ENCODE measurements around the gene IGHMBP2. TPM values are rescaled to one million over a fixed set of nuclear protein-coding genes. Genes with fewer than 3 reads are reported as not detected.

IGHMBP2 gene
- total RNA-seq, 1 experiment from 2014 or later, result 48.7 TPM

- no peaks in the 10 kb centered on the region for H3K4me1 ChIP-seq (ENCODE audit: insufficient read depth, low read length, poor library complexity, severe bottlenecking)
- no TSS peak for BruUV-seq (replicated peaks)
- no peak for DNase-seq (ENCODE audit: low spot score)
- H3K4me3 ChIP-seq (ENCODE audit: low read depth, low read length, poor library complexity, severe bottlenecking), result no peak overlapping the region
- ChIA-PET CTCF (no interaction called here), POLR2A (ENCODE audit: low non-redundant PET) (no interaction called here)
- H3K9me3 ChIP-seq (ENCODE audit: low read depth, low read length, poor library complexity, severe bottlenecking), result no peaks in the 10 kb centered on the region
- no peaks in the 10 kb centered on the region for H3K27me3 ChIP-seq (replicated peaks; ENCODE audit: insufficient read depth, low read depth, low read length, poor library complexity)
- no peaks in the 10 kb centered on the region for H3K36me3 ChIP-seq (ENCODE audit: insufficient read depth, low read length, poor library complexity, severe bottlenecking)
- H3K27ac ChIP-seq (ENCODE audit: low read depth, low read length, poor library complexity, severe bottlenecking), result no peak overlapping the region
- TF ChIP-seq EZH2 (IDR thresholded peaks at IDR 0.05; ENCODE audit: borderline replicate concordance, low read depth, low read length, poor library complexity, severe bottlenecking), result no peak
- TF ChIP-seq CTCF (conservative IDR thresholded peaks at IDR 0.05; ENCODE audit: low read depth, low read length), result no peak
- intact Hi-C loops (cut with micrococcal nuclease; ENCODE audit: unreplicated experiment), result loop anchor here (5.0 kb wide), 1 partner anchor 132 kb away; no protein-coding TSS in a partner anchor
Observed at GRCh38 chr11:68954836-68955606, 51.3 kb downstream of the IGHMBP2 start.

GRCh38 chr11:68955607-68955958 is 51.9 kb downstream of the IGHMBP2 start:
- no peak overlapping the region for H3K4me3 ChIP-seq (ENCODE audit: low read depth, low read length, poor library complexity, severe bottlenecking)
- no TSS peak for BruUV-seq (replicated peaks)
- DNase-seq (ENCODE audit: low spot score), result no peak
- TF ChIP-seq EZH2 (IDR thresholded peaks at IDR 0.05; ENCODE audit: borderline replicate concordance, low read depth, low read length, poor library complexity, severe bottlenecking), result no peak
- no peak for TF ChIP-seq CTCF (conservative IDR thresholded peaks at IDR 0.05; ENCODE audit: low read depth, low read length)
- POLR2A ChIA-PET (ENCODE audit: low non-redundant PET), result no interaction called here
- H3K9me3 ChIP-seq (ENCODE audit: low read depth, low read length, poor library complexity, severe bottlenecking), result no peaks in the 10 kb centered on the region
- no peaks in the 10 kb centered on the region for H3K36me3 ChIP-seq (ENCODE audit: insufficient read depth, low read length, poor library complexity, severe bottlenecking)
- no peaks in the 10 kb centered on the region for H3K4me1 ChIP-seq (ENCODE audit: insufficient read depth, low read length, poor library complexity, severe bottlenecking)
- no peak overlapping the region for H3K27ac ChIP-seq (ENCODE audit: low read depth, low read length, poor library complexity, severe bottlenecking)
- intact Hi-C loops (cut with micrococcal nuclease; ENCODE audit: unreplicated experiment), result no loop called here
- no peaks in the 10 kb centered on the region for H3K27me3 ChIP-seq (replicated peaks; ENCODE audit: insufficient read depth, low read depth, low read length, poor library complexity)
- CTCF ChIA-PET, result interaction anchor here (0.6 kb wide), 1 partner anchor 265 kb away, joined by 3 read pairs; no protein-coding TSS in a partner anchor

- TF ChIP-seq EZH2 (IDR thresholded peaks at IDR 0.05; ENCODE audit: borderline replicate concordance, low read depth, low read length, poor library complexity, severe bottlenecking) (no peak), CTCF (conservative IDR thresholded peaks at IDR 0.05; ENCODE audit: low read depth, low read length) (peak; percentile 58)
Observed at GRCh38 chr11:68956142-68956541, 52.5 kb downstream of the IGHMBP2 start.

More at GRCh38 chr11:68956142-68956541, 52.5 kb downstream of the IGHMBP2 start:
- Histone ChIP-seq H3K27me3 (replicated peaks; ENCODE audit: insufficient read depth, low read depth, low read length, poor library complexity) (no peaks in the 10 kb centered on the region), H3K9me3 (ENCODE audit: low read depth, low read length, poor library complexity, severe bottlenecking) (no peaks in the 10 kb centered on the region), H3K27ac (ENCODE audit: low read depth, low read length, poor library complexity, severe bottlenecking) (no peak overlapping the region), H3K4me1 (ENCODE audit: insufficient read depth, low read length, poor library complexity, severe bottlenecking) (no peaks in the 10 kb centered on the region), H3K4me3 (ENCODE audit: low read depth, low read length, poor library complexity, severe bottlenecking) (no peak overlapping the region), H3K36me3 (ENCODE audit: insufficient read depth, low read length, poor library complexity, severe bottlenecking) (no peaks in the 10 kb centered on the region)
- ChIA-PET POLR2A (ENCODE audit: low non-redundant PET) (no interaction called here), CTCF (interaction anchor here (0.6 kb wide), 2 partner anchors 130 to 266 kb away, joined by 3 read pairs; no protein-coding TSS in a partner anchor)
- peak; percentile 47 for DNase-seq (ENCODE audit: low spot score)
- BruUV-seq (replicated peaks), result no TSS peak
- intact Hi-C loops (cut with micrococcal nuclease; ENCODE audit: unreplicated experiment), result no loop called here
